ENCODE results near the gene ULBP2. TPM values are rescaled to one million over a fixed set of nuclear protein-coding genes. Genes with fewer than 3 reads are reported as not detected.
A peak's percentile ranks its signal among the peaks of the same experiment; 100 is the strongest.
"Not testable (repeated sequence)": the region's sequence is repeated elsewhere in the genome, so short reads cannot be mapped to it uniquely, and the experiment has no call there.

The ULBP2 gene
- total RNA-seq, 4 donors from 2014 or later: 0.39 to 0.74 TPM; not detected in 2

DNA sequence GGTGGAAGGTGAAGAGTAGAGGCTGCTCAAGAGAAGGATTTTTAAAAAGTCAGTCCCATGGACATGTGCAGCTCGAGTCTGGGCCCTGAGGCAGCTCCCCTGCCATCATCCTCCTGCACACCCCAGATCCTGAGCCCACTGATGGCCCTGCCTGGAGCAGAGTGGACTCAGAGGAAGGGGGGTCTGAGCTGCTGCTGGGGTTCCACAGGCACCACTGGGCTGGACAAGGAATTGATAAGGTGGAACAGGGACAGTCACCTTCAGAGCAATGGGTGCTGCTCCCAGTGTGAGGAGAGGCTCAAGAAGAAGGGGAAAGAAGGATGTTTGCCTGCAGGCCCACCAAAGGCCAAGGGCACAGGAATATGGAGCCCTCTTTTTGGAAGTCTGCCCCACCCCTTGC lies 6.2 kb downstream of the ULBP2 start:
- Histone ChIP-seq H3K36me3 (no peaks in the 10 kb centered on the region), H3K4me1 (no peaks in the 10 kb centered on the region), H3K27me3 (peaks cover 52% of the 10 kb centered on the region), H3K9me3 (no peaks in the 10 kb centered on the region), H3K27ac (no peak overlapping the region), H3K4me3 (no peak overlapping the region)
- no peak for ATAC-seq
- no peak for TF ChIP-seq EP300 (IDR thresholded peaks at IDR 0.05)
- no peak for TF ChIP-seq POLR2A (IDR thresholded peaks at IDR 0.05)
- TF ChIP-seq POLR2AphosphoS5 (IDR thresholded peaks at IDR 0.05): no peak
- TF ChIP-seq, protein P1, sequence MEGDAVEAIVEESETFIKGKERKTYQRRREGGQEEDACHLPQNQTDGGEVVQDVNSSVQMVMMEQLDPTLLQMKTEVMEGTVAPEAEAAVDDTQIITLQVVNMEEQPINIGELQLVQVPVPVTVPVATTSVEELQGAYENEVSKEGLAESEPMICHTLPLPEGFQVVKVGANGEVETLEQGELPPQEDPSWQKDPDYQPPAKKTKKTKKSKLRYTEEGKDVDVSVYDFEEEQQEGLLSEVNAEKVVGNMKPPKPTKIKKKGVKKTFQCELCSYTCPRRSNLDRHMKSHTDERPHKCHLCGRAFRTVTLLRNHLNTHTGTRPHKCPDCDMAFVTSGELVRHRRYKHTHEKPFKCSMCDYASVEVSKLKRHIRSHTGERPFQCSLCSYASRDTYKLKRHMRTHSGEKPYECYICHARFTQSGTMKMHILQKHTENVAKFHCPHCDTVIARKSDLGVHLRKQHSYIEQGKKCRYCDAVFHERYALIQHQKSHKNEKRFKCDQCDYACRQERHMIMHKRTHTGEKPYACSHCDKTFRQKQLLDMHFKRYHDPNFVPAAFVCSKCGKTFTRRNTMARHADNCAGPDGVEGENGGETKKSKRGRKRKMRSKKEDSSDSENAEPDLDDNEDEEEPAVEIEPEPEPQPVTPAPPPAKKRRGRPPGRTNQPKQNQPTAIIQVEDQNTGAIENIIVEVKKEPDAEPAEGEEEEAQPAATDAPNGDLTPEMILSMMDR (IDR thresholded peaks at IDR 0.05): no peak
- WGBS, 2 donors (ENCODE audit: low coverage in 1 of 2): no CpG with 5 or more reads among the region's 1 CpG

GRCh38 chr6:149948616-149949015 lies 6.8 kb downstream of the ULBP2 start:
- Histone ChIP-seq H3K4me1 (no peaks in the 10 kb centered on the region), H3K9me3 (no peaks in the 10 kb centered on the region), H3K27ac (no peak overlapping the region), H3K36me3 (no peaks in the 10 kb centered on the region), H3K27me3 (peaks cover 52% of the 10 kb centered on the region), H3K4me3 (no peak overlapping the region)
- no peak for ATAC-seq
- 74 to 81% methylated on average over 4 of the region's 5 CpGs for WGBS, 2 donors (ENCODE audit: low coverage in 1 of 2)
- TF ChIP-seq, protein P1 (IDR thresholded peaks at IDR 0.05): no peak
- TF ChIP-seq POLR2AphosphoS5 (IDR thresholded peaks at IDR 0.05): no peak
- no peak for TF ChIP-seq EP300 (IDR thresholded peaks at IDR 0.05)
- TF ChIP-seq POLR2A (IDR thresholded peaks at IDR 0.05): no peak

GRCh38 chr6:149950423-149950822 lies 8.6 kb downstream of the ULBP2 start:
- TF ChIP-seq EP300 (IDR thresholded peaks at IDR 0.05) (no peak), POLR2A (IDR thresholded peaks at IDR 0.05) (no peak)
- 37 to 41% methylated on average over 8 of the region's 8 CpGs for WGBS, 2 donors (ENCODE audit: low coverage in 1 of 2)
- Histone ChIP-seq H3K4me3 (no peak overlapping the region), H3K9me3 (no peaks in the 10 kb centered on the region), H3K4me1 (peaks cover 0 to 11% (median 0%) of the 10 kb centered on the region in 3 donors), H3K27ac (no peak overlapping the region), H3K36me3 (no peaks in the 10 kb centered on the region), H3K27me3 (peaks cover 69% of the 10 kb centered on the region)
- ATAC-seq: no peak

- no peak for ATAC-seq
- Histone ChIP-seq H3K9me3 (no peaks in the 10 kb centered on the region), H3K4me1 (peaks cover 0 to 11% (median 0%) of the 10 kb centered on the region in 3 donors), H3K36me3 (no peaks in the 10 kb centered on the region), H3K27ac (no peak overlapping the region), H3K27me3 (peaks cover 75% of the 10 kb centered on the region), H3K4me3 (no peak overlapping the region)
- 30 to 78% methylated on average over 2 to 4 of the region's 9 CpGs for WGBS, 2 donors (ENCODE audit: low coverage in 1 of 2)
- TF ChIP-seq, protein P1 (IDR thresholded peaks at IDR 0.05): no peak
- TF ChIP-seq POLR2AphosphoS5 (IDR thresholded peaks at IDR 0.05) (no peak), POLR2A (IDR thresholded peaks at IDR 0.05) (no peak), EP300 (IDR thresholded peaks at IDR 0.05) (no peak)
These were observed 9.3 kb downstream of the ULBP2 start for GRCh38 chr6:149951096-149951495.

DNA sequence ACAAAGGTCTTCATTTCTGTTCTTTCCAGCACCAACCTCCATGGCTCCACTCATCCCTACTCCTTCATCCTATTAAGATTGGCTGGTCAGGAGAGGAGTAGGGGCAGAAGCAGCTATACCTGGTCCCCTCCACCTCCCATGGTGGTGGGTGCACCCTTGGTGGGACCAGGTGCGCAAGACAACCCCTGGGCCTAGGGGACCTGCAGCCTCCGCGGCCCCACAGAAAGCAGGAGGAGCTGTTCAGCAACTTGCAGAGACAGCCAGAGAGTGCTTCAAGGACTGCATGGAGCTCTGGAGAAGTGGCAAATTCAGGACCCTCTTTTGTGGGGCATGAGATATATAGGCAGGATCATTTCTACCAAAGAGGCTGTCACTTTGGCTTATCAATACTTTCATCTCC lies 9.8 kb downstream of the ULBP2 start:
- no peaks in the 10 kb centered on the region for H3K9me3 ChIP-seq
- no peak for TF ChIP-seq POLR2AphosphoS5 (IDR thresholded peaks at IDR 0.05)
- TF ChIP-seq EP300 (IDR thresholded peaks at IDR 0.05): no peak
- TF ChIP-seq, protein P1 (IDR thresholded peaks at IDR 0.05): no peak
- TF ChIP-seq POLR2A (IDR thresholded peaks at IDR 0.05): no peak
- no peak overlapping the region for H3K27ac ChIP-seq
- peaks cover 0 to 11% (median 0%) of the 10 kb centered on the region in 3 donors for H3K4me1 ChIP-seq
- no peaks in the 10 kb centered on the region for H3K36me3 ChIP-seq
- H3K4me3 ChIP-seq: no peak overlapping the region
- H3K27me3 ChIP-seq: peaks cover 81% of the 10 kb centered on the region
- ATAC-seq: no peak
- 100% methylated on average over 2 of the region's 3 CpGs; no CpG with 5 or more reads in 1 of the 2 donors for WGBS, 2 donors (ENCODE audit: low coverage in 1 of 2)

DNA sequence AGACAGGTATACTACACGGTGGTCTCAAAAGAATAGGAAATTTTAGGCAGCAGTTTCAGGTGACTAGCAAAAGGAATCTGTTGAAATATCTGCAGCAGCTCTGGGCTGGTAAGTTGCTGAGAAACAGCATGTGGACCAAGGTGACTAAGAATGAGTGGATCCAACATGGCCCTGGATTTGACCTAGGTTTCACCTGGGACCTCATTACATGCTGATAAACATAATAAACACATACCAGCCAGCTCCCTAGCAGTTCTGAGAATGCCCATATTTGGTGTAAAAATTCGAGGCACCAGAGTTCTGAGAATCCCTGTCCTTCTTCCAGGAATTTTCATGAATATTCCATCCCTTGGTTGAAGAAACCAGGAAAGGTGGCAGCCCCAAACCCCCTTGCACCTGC lies 11.6 kb downstream of the ULBP2 start:
- 31 to 37% methylated on average over 2 of the region's 2 CpGs for WGBS, 2 donors (ENCODE audit: low coverage in 1 of 2)
- ATAC-seq: not testable (repeated sequence)
- H3K27me3 ChIP-seq: peaks cover 92% of the 10 kb centered on the region

DNA sequence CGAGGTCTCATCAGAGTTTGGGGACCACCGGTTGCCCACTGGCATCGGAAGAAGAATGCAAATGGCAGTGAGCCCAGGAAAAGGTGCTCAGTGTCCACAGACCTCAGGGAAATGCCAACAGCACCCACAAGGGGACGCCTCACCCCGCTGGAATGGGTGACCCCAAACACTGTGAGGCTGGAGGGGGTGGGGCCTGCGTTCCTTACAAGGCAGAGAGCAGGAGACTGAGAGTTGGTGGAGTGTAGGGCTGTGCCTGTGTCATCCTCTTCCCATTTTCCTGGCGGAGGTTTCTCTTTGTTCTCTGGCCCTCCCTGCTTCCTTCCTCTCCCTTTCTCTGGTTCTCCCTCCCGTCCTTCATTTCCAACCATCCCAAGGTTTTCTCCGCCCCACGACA lies 12.1 kb downstream of the ULBP2 start:
- H3K9me3 ChIP-seq, H3K36me3 ChIP-seq, H3K4me3 ChIP-seq, H3K27ac ChIP-seq: not testable (repeated sequence)
- peak; percentile 36 for ATAC-seq
- WGBS, 2 donors (ENCODE audit: low coverage in 1 of 2): 17% methylated on average over 1 of the region's 10 CpGs; no CpG with 5 or more reads in 1 of the 2 donors
- Histone ChIP-seq H3K4me1 (peaks cover 0 to 11% (median 0%) of the 10 kb centered on the region in 3 donors), H3K27me3 (peaks cover 90% of the 10 kb centered on the region)

More for the DNA sequence above, 11.6 kb downstream of the ULBP2 start:
- peaks cover 0 to 11% (median 0%) of the 10 kb centered on the region in 3 donors for H3K4me1 ChIP-seq
- not testable (repeated sequence) for H3K27ac ChIP-seq, H3K9me3 ChIP-seq, H3K36me3 ChIP-seq, H3K4me3 ChIP-seq

DNA sequence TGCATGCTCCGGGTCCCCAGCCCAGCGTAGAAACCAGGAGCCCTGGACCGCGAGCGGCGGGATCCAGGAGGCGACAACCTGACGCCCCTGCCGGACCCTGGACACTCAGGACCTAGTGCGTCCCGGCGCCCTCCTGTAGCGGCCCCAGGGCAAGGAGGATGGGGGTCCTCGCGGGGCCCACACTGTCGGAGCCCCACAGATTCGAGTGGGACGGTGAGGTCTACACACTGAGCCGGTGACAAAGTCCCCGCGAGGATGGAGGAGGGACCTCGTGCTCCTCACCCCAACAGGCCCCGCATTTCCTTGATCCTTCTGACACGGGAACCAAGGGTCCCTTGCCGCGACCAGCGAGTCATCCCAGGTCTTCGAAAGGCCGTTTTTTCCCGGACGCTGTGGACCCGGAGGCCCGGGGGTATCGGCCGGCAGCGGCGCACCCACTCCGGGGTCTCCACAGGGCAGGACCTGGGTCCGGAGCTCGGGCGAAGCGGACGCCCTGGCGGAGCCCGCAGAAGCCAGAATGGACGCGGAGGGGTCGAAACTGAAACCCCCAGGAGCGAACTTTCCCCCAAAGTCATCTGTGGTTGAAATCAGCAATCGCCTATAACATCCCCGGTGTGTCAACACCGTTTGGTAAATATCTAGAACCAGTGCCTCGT lies 12.6 kb downstream of the ULBP2 start:
- H3K27ac ChIP-seq, H3K36me3 ChIP-seq, H3K9me3 ChIP-seq: not testable (repeated sequence)
- Histone ChIP-seq H3K27me3 (peaks cover 92% of the 10 kb centered on the region), H3K4me3 (peak overlapping the region in 1 of 2 donors; percentile 10), H3K4me1 (peaks cover 0 to 11% (median 0%) of the 10 kb centered on the region in 3 donors)
- WGBS, 2 donors (ENCODE audit: low coverage in 1 of 2): no CpG with 5 or more reads among the region's 53 CpGs
- ATAC-seq: peak; percentile 34

Data from gastroesophageal sphincter (tissue), 4 donors.